Adrenal gland (tissue), 5 donors: Measurements from ENCODE around the gene MBLAC1.

Experiments
- CTCF ChIP-seq, 6 experiments: fragments of 450-650 bp in 4 of 6; fragments of 200-600 bp in 2 of 6; sonication (generic) in 1 of 6; IDR thresholded peaks; 1 replicate in 5 of 6; 2 replicates in 1 of 6; pipeline versions ENCODE4 v1.5.1 to v1.8.0; 2016 to 2021; ENCODE audit warnings: antibody characterized with exemption in 6 of 6, mild to moderate bottlenecking in 2 of 6, moderate library complexity in 1 of 6
- POLR2A ChIP-seq, 2 donors: fragments of 450-650 bp; IDR thresholded peaks; one replicate each; pipeline ENCODE4 v1.6.1; 2017; ENCODE audit warnings: antibody characterized with exemption in 2 of 2, mild to moderate bottlenecking in 2 of 2, moderate library complexity in 1 of 2
- donor health status: DM: no; HTN: no; CAD: no.

GRCh38 chr7:100107125-100107737 is 19.5 kb upstream of the MBLAC1 start:
- TF ChIP-seq CTCF (IDR thresholded peaks at IDR 0.05) (no peak), POLR2A (IDR thresholded peaks at IDR 0.05) (no peak)
